Activated CD4-positive, alpha-beta T cell treated with anti-CD3 and anti-CD28 coated beads, Interleukin-2, amount 50 U/mL, for 1 hour (primary cell): Measurements from ENCODE around the gene CNOT4.
"Not testable (repeated sequence)": the region's sequence is repeated elsewhere in the genome, so short reads cannot be mapped to it uniquely, and the experiment has no call there.

ENCODE experiments used
- DNase-seq: peaks from one replicate; pipeline ENCODE4 v3.0.0-alpha.2; 2020

The CNOT4 gene

GRCh38 chr7:135510592-135511183, 786 bp upstream of the CNOT4 start:
- DNase-seq, result no peak

DNA sequence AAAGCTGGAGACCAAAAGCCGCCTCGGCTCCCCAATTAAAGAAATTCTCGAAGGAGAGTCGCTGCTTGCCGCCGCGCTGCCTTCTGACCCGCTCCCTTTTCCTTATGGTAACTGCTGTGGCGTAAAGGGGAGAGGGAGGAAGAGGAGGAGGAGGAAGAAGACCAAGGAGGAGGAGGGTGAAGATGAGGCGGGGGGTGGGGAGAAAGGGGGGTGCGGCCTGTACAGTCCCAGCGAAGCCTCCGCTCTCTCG, 388 bp downstream of the CNOT4 start:
- no peak for DNase-seq

GRCh38 chr7:135508883-135509588, 866 bp downstream of the CNOT4 start:
- peak; percentile 8 for DNase-seq

GRCh38 chr7:135501402-135501801, 8.5 kb downstream of the CNOT4 start:
- no peak for DNase-seq

DNA sequence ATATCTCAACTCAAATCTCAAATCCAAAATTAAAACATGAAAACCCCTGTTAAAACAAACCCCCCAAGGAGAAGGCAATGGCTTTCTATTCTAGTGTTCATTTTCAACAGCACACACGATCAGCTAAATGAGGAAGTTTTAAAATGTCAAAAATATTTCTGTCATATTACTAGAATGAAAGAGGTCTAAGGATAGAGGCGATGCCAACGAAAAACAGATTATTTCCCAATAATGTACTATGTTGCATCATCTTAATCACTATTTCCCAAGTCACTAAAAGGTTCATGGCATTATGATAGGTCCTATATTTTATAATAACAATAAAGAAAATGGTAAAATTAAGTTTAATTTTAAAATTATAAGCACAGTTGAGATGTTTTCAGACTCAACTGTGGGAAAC, 10.1 kb downstream of the CNOT4 start:
- DNase-seq, result no peak

DNA sequence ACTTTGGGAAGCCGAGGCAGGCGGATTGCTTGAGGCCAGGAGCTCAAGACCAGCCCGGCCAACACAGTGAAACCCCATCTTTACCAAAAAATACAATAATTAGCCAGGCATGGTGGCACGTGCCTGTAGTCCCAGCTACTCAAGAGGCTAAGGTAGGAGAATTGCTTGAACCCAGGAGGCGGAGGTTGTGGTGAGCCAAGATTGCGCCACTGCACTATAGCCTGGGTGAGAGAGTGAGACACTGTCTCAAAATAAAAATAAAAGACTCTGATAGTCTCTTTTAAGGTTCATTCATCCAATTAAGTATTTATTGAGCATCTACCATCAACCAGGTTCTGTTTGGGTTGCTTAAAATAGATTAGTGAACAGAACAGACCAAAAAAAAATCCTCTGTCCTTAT, 12.7 kb downstream of the CNOT4 start:
- not testable (repeated sequence) for DNase-seq

GRCh38 chr7:135493362-135493761, 16.5 kb downstream of the CNOT4 start:
- DNase-seq, result no peak

- no peak for DNase-seq
Observed at GRCh38 chr7:135492151-135492550, 17.8 kb downstream of the CNOT4 start.

GRCh38 chr7:135490783-135491182, 19.1 kb downstream of the CNOT4 start:
- no peak for DNase-seq

DNA sequence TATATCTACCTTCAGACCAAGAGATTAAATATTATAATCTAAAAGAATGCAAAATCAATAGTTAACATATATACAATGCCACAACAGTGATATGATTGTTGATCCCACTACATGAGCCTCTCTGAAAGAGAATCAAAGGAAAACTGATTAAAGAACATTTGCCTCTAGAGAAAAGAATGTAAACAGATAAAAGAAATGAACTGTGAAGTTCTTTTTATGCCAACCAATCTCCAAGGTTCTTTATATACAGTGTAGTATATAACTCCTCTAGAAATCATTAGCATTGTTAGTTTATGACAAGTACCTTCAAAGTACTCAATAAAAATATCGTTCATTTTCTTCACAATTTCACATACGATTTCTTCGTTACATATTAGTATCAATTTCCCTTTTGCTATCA, 20.1 kb downstream of the CNOT4 start:
- no peak for DNase-seq

DNA sequence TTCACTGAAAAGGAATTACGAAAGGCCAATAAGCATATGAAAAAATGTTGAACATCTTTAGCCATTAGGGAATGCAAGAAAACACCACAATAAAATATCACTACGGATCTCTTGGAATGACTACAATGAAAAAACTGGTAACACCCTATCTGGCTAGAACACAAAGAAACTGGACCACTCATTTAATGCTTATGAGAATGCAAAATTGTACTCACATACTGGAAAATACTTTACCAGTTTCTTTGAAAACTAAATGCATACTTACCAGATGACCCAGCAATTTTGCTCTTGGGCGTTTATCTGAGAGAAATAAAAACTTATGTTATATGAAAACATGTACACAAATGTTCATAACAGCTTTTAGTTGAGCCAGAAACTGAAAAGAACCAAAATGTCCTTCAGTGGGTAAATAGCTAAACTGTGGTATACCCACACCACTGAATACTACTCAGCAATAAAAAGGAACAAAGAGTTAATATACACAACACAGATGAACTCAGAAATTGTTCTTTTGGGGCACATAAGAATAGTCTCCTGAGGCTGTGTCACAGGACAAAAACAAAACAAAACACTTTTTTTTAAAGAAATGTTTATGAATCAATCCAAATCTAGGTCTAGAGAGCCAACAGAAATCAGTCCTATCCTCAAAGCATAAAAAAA, 23.5 kb downstream of the CNOT4 start:
- DNase-seq, result no peak

DNA sequence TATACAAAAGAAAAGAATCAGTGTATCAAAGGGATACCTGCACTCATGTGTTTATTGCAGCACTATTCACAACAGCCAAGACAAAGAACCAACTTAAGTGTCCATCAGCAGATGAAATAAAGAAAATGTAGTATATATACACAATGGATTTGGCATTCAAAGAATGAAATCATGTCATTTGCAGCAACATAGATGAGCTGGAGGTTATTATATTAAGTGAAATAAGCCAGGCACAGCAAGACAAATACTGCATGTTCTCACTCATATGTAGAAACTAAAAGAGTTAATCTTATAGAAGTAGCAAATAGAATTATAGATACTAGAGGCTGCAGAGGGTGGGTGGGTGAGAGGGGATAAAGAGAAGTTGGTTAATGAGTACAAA, 28.3 kb downstream of the CNOT4 start:
- no peak for DNase-seq

DNA sequence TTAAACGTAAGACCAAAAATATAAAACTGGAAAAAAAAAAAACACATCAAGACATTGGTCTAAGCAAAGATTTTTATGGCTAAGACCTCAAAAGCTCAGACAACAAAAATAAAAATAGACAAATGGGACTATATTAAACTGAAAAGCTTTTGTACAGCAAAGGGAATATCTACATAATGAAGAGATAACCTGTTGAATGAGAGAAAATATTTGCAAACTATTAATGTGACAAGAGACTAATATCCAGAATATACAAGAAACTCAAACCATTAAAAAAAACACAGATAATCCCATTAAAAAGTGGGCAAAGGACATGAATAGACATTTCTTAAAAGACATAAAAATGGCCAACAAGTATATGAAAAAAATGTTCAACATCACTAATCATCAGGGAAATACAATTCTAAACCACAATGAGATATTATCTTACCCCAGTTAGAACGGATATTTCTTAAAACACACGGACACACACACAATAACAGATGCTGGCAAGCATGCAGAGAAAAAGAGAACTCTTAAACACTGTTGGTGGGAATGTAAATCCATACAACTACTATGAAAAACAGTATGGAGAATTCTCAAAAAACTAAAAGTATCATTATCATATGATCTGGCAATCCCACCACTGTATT, 28.8 kb downstream of the CNOT4 start:
- DNase-seq, result no peak

- no peak for DNase-seq
Observed at GRCh38 chr7:135475521-135475920, 34.4 kb downstream of the CNOT4 start.

DNA sequence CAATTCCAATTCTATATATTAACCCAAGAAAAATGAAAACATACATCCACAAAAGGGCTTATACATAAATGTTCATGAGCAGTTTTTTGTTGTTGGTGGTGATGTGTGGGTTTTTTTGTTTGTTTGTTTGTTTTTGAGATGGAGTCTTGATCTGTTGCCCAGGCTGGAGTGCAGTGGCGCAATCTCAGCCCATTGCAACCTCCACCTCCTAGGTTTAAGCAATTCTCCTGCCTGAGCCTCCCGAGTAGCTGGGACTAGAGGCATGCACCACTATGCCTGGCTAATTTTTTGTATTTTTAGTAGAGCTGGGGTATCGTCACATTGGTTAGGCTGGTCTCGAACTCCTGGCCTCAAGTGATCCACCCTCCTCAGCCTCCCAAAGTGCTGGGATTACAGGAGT, 40.2 kb downstream of the CNOT4 start:
- DNase-seq, result not testable (repeated sequence)

DNA sequence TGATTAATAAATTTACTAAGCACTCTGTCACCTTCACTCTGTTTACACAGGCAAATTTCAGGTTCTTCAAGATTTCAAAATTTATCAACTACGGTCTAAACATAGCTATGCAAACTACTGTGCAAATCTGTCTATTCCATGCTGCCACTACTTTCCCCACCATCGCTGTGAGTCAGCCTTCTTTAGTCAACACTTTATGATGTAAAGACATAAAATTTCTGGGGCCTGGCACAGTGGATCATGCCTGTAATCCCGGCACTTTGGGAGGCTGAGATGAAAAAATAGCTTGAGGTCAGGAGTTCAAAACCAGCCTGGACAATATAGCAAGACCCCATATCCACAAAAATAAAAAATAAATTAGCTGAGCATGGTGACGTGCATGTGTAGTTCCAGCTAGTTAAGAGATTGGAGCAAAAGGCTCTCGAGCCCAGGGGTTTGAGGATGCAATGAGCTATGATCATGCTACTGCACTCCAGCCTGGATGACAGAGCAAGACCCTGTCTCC, 42.6 kb downstream of the CNOT4 start:
- no peak for DNase-seq

DNA sequence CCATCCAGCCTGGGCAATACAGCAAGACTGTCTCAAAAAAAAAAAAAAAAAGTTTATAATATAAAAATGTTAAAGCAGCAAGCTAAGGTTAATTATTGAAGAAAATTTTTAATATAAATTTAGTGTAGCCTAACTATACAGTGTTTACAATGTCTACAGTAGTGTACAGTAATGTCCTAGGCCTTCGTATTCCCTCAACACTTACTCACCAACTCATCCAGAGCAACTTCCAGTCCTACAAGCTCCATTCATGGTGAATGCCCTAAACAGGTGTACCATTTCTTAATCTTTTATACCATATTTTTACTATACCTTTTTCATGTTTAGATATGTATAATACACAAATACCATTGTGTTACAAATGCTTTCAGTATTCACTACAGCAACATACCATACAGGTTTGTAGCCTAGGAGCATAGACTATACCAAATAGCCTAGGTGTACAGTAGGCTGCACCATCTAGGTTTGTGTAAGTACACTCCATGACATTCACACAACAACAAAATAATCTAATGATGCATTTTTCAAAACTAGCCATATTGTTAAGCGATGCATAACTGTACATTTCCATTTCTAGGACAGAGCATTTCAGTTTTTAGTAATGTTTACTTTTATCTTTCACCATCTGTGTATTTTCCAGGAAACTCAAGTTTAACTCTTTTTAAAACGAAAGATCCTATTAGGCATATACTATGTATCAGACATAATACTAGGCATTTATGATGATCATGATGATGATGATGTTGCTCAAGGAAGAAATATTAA, 43.3 kb downstream of the CNOT4 start:
- no peak for DNase-seq

DNA sequence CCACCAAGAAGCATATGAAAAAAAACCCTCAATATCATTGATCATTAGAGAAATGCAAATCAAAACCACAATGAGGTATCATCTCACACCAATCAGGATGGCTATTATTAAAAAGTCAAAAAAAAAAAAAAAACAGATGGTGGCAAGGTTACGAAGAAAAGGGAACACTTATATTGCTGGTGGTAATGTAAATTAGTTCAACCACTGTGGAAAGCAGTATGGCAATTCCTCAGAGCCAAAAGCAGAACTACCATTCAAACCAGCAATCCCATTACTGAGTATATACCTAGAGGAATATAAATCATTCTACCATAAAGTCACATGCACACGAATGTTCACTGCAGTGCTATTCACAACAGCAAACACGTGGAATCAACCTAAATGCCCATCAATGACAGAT, 46.0 kb downstream of the CNOT4 start:
- no peak for DNase-seq

- DNase-seq, result no peak
Observed at GRCh38 chr7:135459951-135460567, 49.8 kb downstream of the CNOT4 start.

- no peak for DNase-seq
Observed at GRCh38 chr7:135459076-135459475, 50.8 kb downstream of the CNOT4 start.

DNA sequence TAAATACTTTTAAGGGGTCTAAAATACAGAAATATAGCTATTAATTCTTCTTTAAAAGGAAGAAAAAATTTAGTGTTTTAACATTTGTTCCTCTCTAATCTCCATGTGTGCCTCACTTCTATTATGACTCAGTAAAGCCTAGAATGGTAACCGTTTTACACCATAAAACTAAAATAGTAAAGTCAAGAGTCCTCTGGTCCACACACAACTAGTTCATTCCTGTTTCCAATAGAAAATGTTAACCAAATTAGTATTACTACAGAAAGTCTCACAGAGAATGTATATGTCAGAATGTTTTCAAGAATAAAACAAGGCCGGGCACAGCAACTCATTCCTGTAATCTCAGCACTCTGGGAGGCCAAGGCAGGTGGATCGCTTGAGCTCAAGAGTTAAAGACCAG, 55.8 kb downstream of the CNOT4 start:
- DNase-seq, result no peak

- DNase-seq, result no peak
Observed at GRCh38 chr7:135449436-135449835, 60.5 kb downstream of the CNOT4 start.

- DNase-seq, result no peak
Observed at GRCh38 chr7:135448753-135449152, 61.1 kb downstream of the CNOT4 start.
